Breast epithelium (tissue), 3 donors: ENCODE results near the gene ASF1B.

Experiments used
- POLR2AphosphoS5 ChIP-seq, 3 donors: sonication (generic); formaldehyde crosslinking; IDR thresholded peaks; one replicate each; pipeline ENCODE4 v1.6.1; 2017; ENCODE audit warnings: antibody characterized with exemption in 3 of 3
- TF ChIP-seq, protein P1 (sequence below), 3 donors: fragments of 450-650 bp; IDR thresholded peaks; one replicate each; pipeline ENCODE4 v1.5.1; 2016 to 2017; ENCODE audit warnings: antibody characterized with exemption in 3 of 3, mild to moderate bottlenecking in 3 of 3, moderate library complexity in 3 of 3

- TF ChIP-seq, protein P1, sequence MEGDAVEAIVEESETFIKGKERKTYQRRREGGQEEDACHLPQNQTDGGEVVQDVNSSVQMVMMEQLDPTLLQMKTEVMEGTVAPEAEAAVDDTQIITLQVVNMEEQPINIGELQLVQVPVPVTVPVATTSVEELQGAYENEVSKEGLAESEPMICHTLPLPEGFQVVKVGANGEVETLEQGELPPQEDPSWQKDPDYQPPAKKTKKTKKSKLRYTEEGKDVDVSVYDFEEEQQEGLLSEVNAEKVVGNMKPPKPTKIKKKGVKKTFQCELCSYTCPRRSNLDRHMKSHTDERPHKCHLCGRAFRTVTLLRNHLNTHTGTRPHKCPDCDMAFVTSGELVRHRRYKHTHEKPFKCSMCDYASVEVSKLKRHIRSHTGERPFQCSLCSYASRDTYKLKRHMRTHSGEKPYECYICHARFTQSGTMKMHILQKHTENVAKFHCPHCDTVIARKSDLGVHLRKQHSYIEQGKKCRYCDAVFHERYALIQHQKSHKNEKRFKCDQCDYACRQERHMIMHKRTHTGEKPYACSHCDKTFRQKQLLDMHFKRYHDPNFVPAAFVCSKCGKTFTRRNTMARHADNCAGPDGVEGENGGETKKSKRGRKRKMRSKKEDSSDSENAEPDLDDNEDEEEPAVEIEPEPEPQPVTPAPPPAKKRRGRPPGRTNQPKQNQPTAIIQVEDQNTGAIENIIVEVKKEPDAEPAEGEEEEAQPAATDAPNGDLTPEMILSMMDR (IDR thresholded peaks at IDR 0.05) = peak in 1 of 3 donors; percentile 10
- TF ChIP-seq POLR2AphosphoS5 (IDR thresholded peaks at IDR 0.05) = peak in 1 of 3 donors; percentile 63
Measured at GRCh38 chr19:14091081-14091812, 45.1 kb downstream of the ASF1B start.
